IMR-90 (cell line): ENCODE measurements around the gene ERBB4. TPM values are rescaled to one million over a fixed set of nuclear protein-coding genes. Genes with fewer than 3 reads are reported as not detected.

Source experiments
- ATAC-seq: fragments of 200-7000 bp; cut with Tn5 transposase; 2 replicates; pipeline ENCODE4 v1.9.1; 2020; ENCODE audit warnings: low read depth, mild to moderate bottlenecking, moderate library complexity
- BruUV-seq: library from RNA; stranded (reverse); fragments of 400-500 nt; replicated peaks from 2 replicates; lab custom pipeline; 2021; lab: Mats Ljungman, UMichigan
- CTCF ChIA-PET: fragments of 300-600 bp; formaldehyde crosslinking; extraction: SDS; loops from one replicate; lab custom pipeline; 2021; ENCODE audit warnings: antibody characterized with exemption; lab: Yijun Ruan, JAX
- POLR2A ChIA-PET: fragments of 300-600 bp; sonication (Branson Sonifier 250); formaldehyde crosslinking; loops from one replicate; lab custom pipeline; 2022; ENCODE audit warnings: antibody characterized with exemption; ENCODE audit not compliant: unreplicated experiment; lab: Charles Lee
- DNase-seq: peaks from one replicate; pipeline ENCODE4 v3.0.0; 2013
- H2AFZ ChIP-seq: replicated peaks from 2 replicates; pipeline ENCODE3; 2013; ENCODE audit warnings: low read length, mild to moderate bottlenecking; ENCODE audit not compliant: poor library complexity
- H2AK5ac ChIP-seq: 2 replicates; pipeline ENCODE4 v1.6.1; 2013; ENCODE audit warnings: low read depth, low read length, inconsistent platforms
- H2AK9ac ChIP-seq: replicated peaks from 2 replicates; pipeline ENCODE3; 2013; ENCODE audit warnings: mild to moderate bottlenecking, low read depth, low read length, moderate library complexity; ENCODE audit not compliant: poor library complexity
- H2BK120ac ChIP-seq: 2 replicates; pipeline ENCODE4 v1.6.1; 2013; ENCODE audit warnings: low read depth, low read length, inconsistent platforms
- H2BK15ac ChIP-seq: 3 replicates; pipeline ENCODE4 v1.6.1; 2013; ENCODE audit warnings: low read depth, low read length, inconsistent platforms
- H2BK20ac ChIP-seq: 2 replicates; pipeline ENCODE4 v1.6.1; 2013; ENCODE audit warnings: low read depth, mild to moderate bottlenecking, inconsistent platforms, low read length, moderate library complexity
- H2BK5ac ChIP-seq: 2 replicates; pipeline ENCODE4 v1.6.1; 2013; ENCODE audit warnings: mild to moderate bottlenecking, low read depth, low read length, inconsistent platforms; ENCODE audit not compliant: poor library complexity, severe bottlenecking
- H3K14ac ChIP-seq: replicated peaks from 2 replicates; pipeline ENCODE4 v1.6.1; 2013; ENCODE audit warnings: low read depth, low read length, inconsistent platforms
- H3K18ac ChIP-seq: 2 replicates; pipeline ENCODE4 v1.6.1; 2013; ENCODE audit warnings: low read depth, low read length, control low read depth
- H3K23ac ChIP-seq: 2 replicates; pipeline ENCODE4 v1.6.1; 2013; ENCODE audit warnings: low read depth, low read length, inconsistent platforms
- H3K27ac ChIP-seq: 2 replicates; pipeline ENCODE4 v1.5.1; 2013; ENCODE audit warnings: mild to moderate bottlenecking, control low read depth, low read length; ENCODE audit not compliant: insufficient read depth
- H3K27me3 ChIP-seq: 2 replicates; pipeline ENCODE4 v1.6.1; 2013; ENCODE audit warnings: low read length; ENCODE audit not compliant: control insufficient read depth, insufficient read depth
- H3K36me3 ChIP-seq: 2 replicates; pipeline ENCODE4 v1.6.1; 2013; ENCODE audit warnings: low read length, mixed read lengths; ENCODE audit not compliant: control insufficient read depth, insufficient read depth
- H3K4ac ChIP-seq: 2 replicates; pipeline ENCODE4 v1.6.1; 2013; ENCODE audit warnings: low read depth, low read length, inconsistent platforms
- H3K4me1 ChIP-seq: 2 replicates; pipeline ENCODE4 v1.6.1; 2013; ENCODE audit warnings: low read length, mixed read lengths; ENCODE audit not compliant: control insufficient read depth, insufficient read depth
- H3K4me2 ChIP-seq: 2 replicates; pipeline ENCODE4 v1.6.1; 2013; ENCODE audit warnings: low read depth, mild to moderate bottlenecking, control low read depth, low read length, moderate library complexity
- H3K4me3 ChIP-seq: 2 replicates; pipeline ENCODE4 v1.5.1; 2013; ENCODE audit warnings: low read depth, mild to moderate bottlenecking, control low read depth, low read length, moderate library complexity; ENCODE audit not compliant: insufficient read depth
- H3K56ac ChIP-seq: 2 replicates; pipeline ENCODE4 v1.6.1; 2013; ENCODE audit warnings: low read length, inconsistent platforms; ENCODE audit not compliant: insufficient read depth; ENCODE audit errors: extremely low read depth
- H3K79me1 ChIP-seq, 2 experiments: 2 replicates each; pipeline ENCODE4 v1.6.1; 2013; ENCODE audit warnings: low read length in 2 of 2, inconsistent platforms in 1 of 2, low read depth in 1 of 2
- H3K9ac ChIP-seq: 2 replicates; pipeline ENCODE4 v1.6.1; 2013; ENCODE audit warnings: low read depth, low read length, control low read depth
- H3K9me1 ChIP-seq: 2 replicates; pipeline ENCODE4 v1.6.1; 2013; ENCODE audit warnings: low read length, inconsistent platforms; ENCODE audit not compliant: insufficient read depth
- H3K9me3 ChIP-seq: 2 replicates; pipeline ENCODE4 v1.6.1; 2013; ENCODE audit warnings: low read length; ENCODE audit not compliant: control insufficient read depth, insufficient read depth
- H4K20me1 ChIP-seq: 2 replicates; pipeline ENCODE4 v1.6.1; 2013; ENCODE audit warnings: low read length, inconsistent platforms; ENCODE audit not compliant: insufficient read depth
- H4K5ac ChIP-seq: 2 replicates; pipeline ENCODE4 v1.6.1; 2013; ENCODE audit warnings: mild to moderate bottlenecking, low read depth, low read length, control low read depth
- H4K8ac ChIP-seq, 2 experiments: 2 replicates each; pipeline ENCODE4 v1.6.1; 2013; ENCODE audit warnings: low read depth in 2 of 2, low read length in 2 of 2, control low read depth in 1 of 2, inconsistent platforms in 1 of 2
- H4K91ac ChIP-seq: 2 replicates; pipeline ENCODE4 v1.6.1; 2013; ENCODE audit warnings: low read depth, low read length, inconsistent platforms; ENCODE audit not compliant: insufficient read depth
- POLR2A ChIP-seq: IDR thresholded peaks from 2 replicates; pipeline ENCODE4 v1.6.1; 2012; ENCODE audit warnings: mild to moderate bottlenecking, low read depth, low read length
- RCOR1 ChIP-seq: IDR thresholded peaks from 2 replicates; pipeline ENCODE4 v1.6.1; 2012; ENCODE audit warnings: mild to moderate bottlenecking, low read length, improper control_type of control experiment; ENCODE audit not compliant: insufficient replicate concordance
- WGBS, 2 experiments: methylation state at CpG; one replicate each; pipeline versions ENCODE4 v1.1.5 to v1.1.7; 2013; ENCODE audit warnings: missing lambda C conversion rate in 2 of 2; ENCODE audit not compliant: insufficient read length in 1 of 2; ENCODE audit errors: extremely low coverage in 2 of 2; 5-methylcytosine and 5-hydroxymethylcytosine counted together
- dilution Hi-C: fragments of 300-500 bp; cut with HindIII; formaldehyde crosslinking; loops from one replicate; pipeline ENCODE4 v1.14.3; 2018; ENCODE audit warnings: low sequenced_read_pairs; ENCODE audit not compliant: unreplicated experiment
- in situ Hi-C: fragments of 300-500 bp; cut with MboI; formaldehyde crosslinking; loops from 3 replicates; pipeline ENCODE4 v1.14.3; 2019; ENCODE audit warnings: low sequenced_read_pairs, inconsistent platforms, mixed read lengths
- intact Hi-C: fragments of 100-400 bp; cut with micrococcal nuclease; formaldehyde crosslinking; loops from 2 replicates; pipeline ENCODE4 v1.10.0; 2022
- polyA plus RNA-seq, 3 experiments: library from polyadenylated mRNA; depleted of rRNA; stranded (reverse); fragments of >200 nt; gene quantifications; 2 replicates each; pipeline ENCODE4 v1.2.3, GENCODE V29; 2012; ENCODE audit warnings: low replicate concordance in 1 of 3
- total RNA-seq: library from RNA; depleted of rRNA; stranded (reverse); fragments of >200 nt; gene quantifications from 2 replicates; pipeline ENCODE4 v1.2.3, GENCODE V29; 2012
- TF ChIP-seq, protein P1 (sequence below): fragments of 150-350 bp; IDR thresholded peaks from 2 replicates; pipeline ENCODE4 v1.6.1; 2017; ENCODE audit warnings: mild to moderate bottlenecking, antibody characterized with exemption, low read length, low read depth

ERBB4 gene
- total and polyA plus RNA-seq, 2 of the 4 experiments (the other 2 are of a cell fraction), result not detected

DNA sequence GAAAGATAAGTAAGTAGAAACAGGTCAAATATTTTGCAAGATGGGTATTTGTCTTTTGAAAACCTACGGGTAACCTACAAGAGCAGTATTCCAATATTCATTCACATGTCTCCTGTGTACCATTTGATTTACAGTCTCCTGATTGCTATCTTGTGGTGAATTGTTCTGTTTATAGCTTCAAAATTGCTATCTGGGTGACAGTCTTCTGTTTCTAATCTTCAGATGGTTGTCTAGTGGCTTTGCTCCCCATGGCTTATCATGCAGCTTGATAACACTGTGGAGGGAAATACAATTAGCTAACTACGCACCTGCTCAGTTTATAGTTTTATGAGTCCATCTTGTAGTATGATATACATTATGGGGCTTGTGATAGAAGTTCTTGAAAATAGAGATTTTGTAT is 1165.4 kb downstream of the ERBB4 start:
- no peaks in the 10 kb centered on the region for H4K20me1 ChIP-seq
- WGBS, 2 experiments, result no CpG with 5 or more reads among the region's 2 CpGs
- no peak overlapping the region for H3K4me3 ChIP-seq
- no peak overlapping the region for H2BK20ac ChIP-seq
- H2AFZ ChIP-seq, result no peak overlapping the region
- H4K91ac ChIP-seq, result no peak overlapping the region
- dilution Hi-C loops (no loop called here), in situ Hi-C loops (no loop called here), intact Hi-C loops (no loop called here)
- no peak overlapping the region for H3K4me2 ChIP-seq
- no peak overlapping the region for H2BK15ac ChIP-seq
- no peak overlapping the region for H3K18ac ChIP-seq
- no peaks in the 10 kb centered on the region for H3K9me1 ChIP-seq
- no peak overlapping the region for H3K56ac ChIP-seq
- H3K14ac ChIP-seq, result no peak overlapping the region
- no peaks in the 10 kb centered on the region for H3K79me1 ChIP-seq
- H3K9ac ChIP-seq, result no peak overlapping the region
- POLR2A ChIA-PET, result no interaction called here
- no peak overlapping the region for H4K8ac ChIP-seq
- no peak overlapping the region for H3K23ac ChIP-seq
- no peak overlapping the region for H2BK120ac ChIP-seq
- TF ChIP-seq POLR2A (no peak), RCOR1 (no peak)
- TF ChIP-seq, protein P1, sequence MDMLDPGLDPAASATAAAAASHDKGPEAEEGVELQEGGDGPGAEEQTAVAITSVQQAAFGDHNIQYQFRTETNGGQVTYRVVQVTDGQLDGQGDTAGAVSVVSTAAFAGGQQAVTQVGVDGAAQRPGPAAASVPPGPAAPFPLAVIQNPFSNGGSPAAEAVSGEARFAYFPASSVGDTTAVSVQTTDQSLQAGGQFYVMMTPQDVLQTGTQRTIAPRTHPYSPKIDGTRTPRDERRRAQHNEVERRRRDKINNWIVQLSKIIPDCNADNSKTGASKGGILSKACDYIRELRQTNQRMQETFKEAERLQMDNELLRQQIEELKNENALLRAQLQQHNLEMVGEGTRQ, result no peak
- H2BK5ac ChIP-seq, result no peak overlapping the region
- H3K4ac ChIP-seq, result no peak overlapping the region
- H2AK9ac ChIP-seq, result no peak overlapping the region
- H3K36me3 ChIP-seq, result no peaks in the 10 kb centered on the region
- H3K27ac ChIP-seq, result no peak overlapping the region
- DNase-seq (no peak), ATAC-seq (no peak)
- no peaks in the 10 kb centered on the region for H3K4me1 ChIP-seq
- H3K27me3 ChIP-seq, result no peaks in the 10 kb centered on the region
- BruUV-seq, result no TSS peak
- CTCF ChIA-PET, result no interaction called here
- H4K5ac ChIP-seq, result no peak overlapping the region
- peaks cover 9% of the 10 kb centered on the region for H3K9me3 ChIP-seq
- no peak overlapping the region for H2AK5ac ChIP-seq
